GM18498 (cell line): ENCODE measurements around the gene NODAL.

ENCODE experiments used
- ATAC-seq: cut with Tn5 transposase; IDR thresholded peaks from one replicate; pipeline ENCODE4 v1.9.1; 2021; ENCODE audit warnings: mild to moderate bottlenecking, moderate library complexity; ENCODE audit not compliant: unreplicated experiment

The NODAL gene

GRCh38 chr10:70435241-70436085 is 6.0 kb downstream of the NODAL start:
- ATAC-seq, result no peak

- ATAC-seq, result no peak
Observed at GRCh38 chr10:70433581-70434280, 7.8 kb downstream of the NODAL start.

GRCh38 chr10:70432561-70433263 is 8.8 kb downstream of the NODAL start:
- ATAC-seq, result no peak

GRCh38 chr10:70432101-70432500 is 9.4 kb downstream of the NODAL start:
- ATAC-seq, result no peak

- ATAC-seq, result no peak
Observed at GRCh38 chr10:70430493-70431445, 10.7 kb downstream of the NODAL start.

GRCh38 chr10:70426823-70427222 is 14.7 kb downstream of the NODAL start:
- no peak for ATAC-seq

GRCh38 chr10:70425096-70425495 is 16.4 kb downstream of the NODAL start:
- no peak for ATAC-seq

- ATAC-seq, result no peak
Observed at GRCh38 chr10:70424320-70424719, 17.2 kb downstream of the NODAL start.

- no peak for ATAC-seq
Observed at GRCh38 chr10:70418713-70419112, 22.8 kb downstream of the NODAL start.

- no peak for ATAC-seq
Observed at GRCh38 chr10:70418229-70418628, 23.3 kb downstream of the NODAL start.

- ATAC-seq, result no peak
Observed at GRCh38 chr10:70417568-70417967, 23.9 kb downstream of the NODAL start.

- ATAC-seq, result no peak
Observed at GRCh38 chr10:70412356-70412755, 29.1 kb downstream of the NODAL start.

- no peak for ATAC-seq
Observed at GRCh38 chr10:70410608-70411007, 30.9 kb downstream of the NODAL start.

GRCh38 chr10:70409772-70410171 is 31.7 kb downstream of the NODAL start:
- no peak for ATAC-seq

- ATAC-seq, result no peak
Observed at GRCh38 chr10:70405037-70405824, 36.2 kb downstream of the NODAL start.

- ATAC-seq, result no peak
Observed at GRCh38 chr10:70404787-70405036, 36.8 kb downstream of the NODAL start.

- ATAC-seq, result peak; percentile 87
Observed at GRCh38 chr10:70404036-70404786, 37.3 kb downstream of the NODAL start, which contains the start of gene EIF4EBP2. Gene EIF4EBP2 (plus strand): TSS chr10:70404145. CDS start chr10:70404402, 257 bp downstream.

- peak; percentile 1 for ATAC-seq
Observed at GRCh38 chr10:70403483-70404035, 37.9 kb downstream of the NODAL start.

- no peak for ATAC-seq
Observed at GRCh38 chr10:70399177-70399576, 42.3 kb downstream of the NODAL start.
